HG02852 (cell line): ENCODE results near the gene CCNI2.

ENCODE experiments used
- ATAC-seq: cut with Tn5 transposase; IDR thresholded peaks from one replicate; pipeline ENCODE4 v1.9.1; 2021; ENCODE audit warnings: mild to moderate bottlenecking, moderate library complexity; ENCODE audit not compliant: unreplicated experiment

Gene CCNI2

GRCh38 chr5:132764051-132764450 is 16.8 kb downstream of the CCNI2 start:
- ATAC-seq: no peak

GRCh38 chr5:132764671-132765238 is 17.5 kb downstream of the CCNI2 start:
- no peak for ATAC-seq

- ATAC-seq: no peak
These were observed 18.2 kb downstream of the CCNI2 start for GRCh38 chr5:132765311-132766019.

GRCh38 chr5:132766020-132766805 is 19.0 kb downstream of the CCNI2 start:
- ATAC-seq: no peak

GRCh38 chr5:132766806-132767055 is 19.5 kb downstream of the CCNI2 start:
- ATAC-seq: no peak

- no peak for ATAC-seq
These were observed 19.9 kb downstream of the CCNI2 start for GRCh38 chr5:132767150-132767549.

- ATAC-seq: no peak
These were observed 21.3 kb downstream of the CCNI2 start for GRCh38 chr5:132768485-132768868.

- ATAC-seq: no peak
These were observed 23.4 kb downstream of the CCNI2 start for GRCh38 chr5:132770476-132771159.

GRCh38 chr5:132771503-132771998 is 24.3 kb downstream of the CCNI2 start:
- ATAC-seq: no peak

- no peak for ATAC-seq
These were observed 25.3 kb downstream of the CCNI2 start for GRCh38 chr5:132772291-132773070.

- ATAC-seq: no peak
These were observed 25.9 kb downstream of the CCNI2 start for GRCh38 chr5:132773114-132773513.

- ATAC-seq: no peak
These were observed 26.6 kb downstream of the CCNI2 start for GRCh38 chr5:132773601-132774355.

GRCh38 chr5:132774406-132774805 is 27.2 kb downstream of the CCNI2 start:
- no peak for ATAC-seq

GRCh38 chr5:132774896-132775295 is 27.7 kb downstream of the CCNI2 start:
- ATAC-seq: no peak

- ATAC-seq: no peak
These were observed 28.3 kb downstream of the CCNI2 start for GRCh38 chr5:132775476-132775961.

- ATAC-seq: peak; percentile 28
These were observed 29.1 kb downstream of the CCNI2 start for GRCh38 chr5:132776131-132776937.

GRCh38 chr5:132776938-132777208 is 29.6 kb downstream of the CCNI2 start:
- ATAC-seq: no peak

- ATAC-seq: peak; percentile 63
These were observed 30.2 kb downstream of the CCNI2 start, which contains the start of gene SEPTIN8 for GRCh38 chr5:132777209-132778069. SEPTIN8 (minus strand) TSS chr5:132777239; CDS start chr5:132777137, 102 bp downstream.
